SK-N-MC (cell line): ENCODE measurements around the gene BCAP31.

Experiments used
- EZH2 ChIP-seq: fragments of 200-600 bp; sonication (generic); IDR thresholded peaks from one replicate; pipeline ENCODE4 v1.6.1; 2017; ENCODE audit warnings: antibody characterized with exemption
- FOXP2 ChIP-seq: optimal IDR thresholded peaks from 2 replicates; pipeline ENCODE3; 2011; ENCODE audit warnings: mild to moderate bottlenecking, moderate library complexity; ENCODE audit not compliant: insufficient read depth; ENCODE audit errors: extremely low read length, control extremely low read depth
- POLR2AphosphoS5 ChIP-seq: IDR thresholded peaks from 2 replicates; pipeline ENCODE4 v1.6.1; 2012; ENCODE audit warnings: mild to moderate bottlenecking, low read depth, low read length, borderline replicate concordance

DNA sequence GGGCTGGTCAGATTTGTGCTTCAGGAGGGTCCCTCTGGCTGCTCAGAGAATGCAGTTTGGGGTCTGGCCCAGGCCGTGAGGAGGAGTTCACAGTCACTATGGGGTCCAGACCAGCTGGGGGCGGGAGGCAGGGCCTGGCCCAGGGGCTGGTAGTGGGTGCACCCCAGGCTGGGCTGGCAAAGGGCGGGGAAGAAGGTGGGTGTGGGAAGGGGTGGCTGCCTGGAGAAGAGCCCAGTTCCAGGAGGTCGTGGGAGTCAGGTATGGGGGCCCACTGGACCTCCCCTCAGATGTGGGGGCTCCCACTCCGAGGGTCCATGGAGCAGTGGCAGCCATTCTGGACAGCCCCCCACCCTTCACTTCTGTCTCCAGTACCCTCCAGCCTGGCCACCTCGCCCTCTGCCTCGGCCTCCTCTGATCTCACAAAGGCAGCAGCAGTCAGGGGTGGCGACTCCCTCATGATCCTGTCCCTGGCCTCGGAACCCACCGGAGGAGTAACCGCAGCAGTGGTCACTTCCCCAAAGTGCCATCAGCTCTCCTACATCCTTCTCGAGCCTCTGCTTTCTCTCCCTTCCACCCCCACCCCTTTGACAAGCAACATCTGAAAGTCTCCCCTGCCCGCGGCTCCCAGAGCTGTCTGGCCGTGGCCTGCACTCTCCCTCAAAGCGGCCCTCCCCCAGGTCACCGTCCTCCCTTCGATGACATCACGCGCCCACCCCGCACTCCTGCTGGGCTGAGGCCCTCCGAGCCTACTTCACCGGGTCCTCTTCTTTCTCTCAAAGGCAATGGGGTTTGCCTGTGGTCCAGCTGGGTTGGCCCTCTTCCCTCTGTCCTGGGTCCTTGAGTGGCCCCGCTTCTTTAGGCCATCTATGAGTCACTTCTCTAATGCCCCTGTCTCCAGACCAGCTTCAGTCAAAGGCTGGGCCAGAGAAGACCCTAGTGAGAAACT, 38.2 kb downstream of the BCAP31 start:
- TF ChIP-seq POLR2AphosphoS5 = no peak
- TF ChIP-seq EZH2 = no peak
- no peak for TF ChIP-seq FOXP2
